Liver (tissue), 3 donors: ENCODE measurements around the gene NEB.

ENCODE experiments used
- EGR1 ChIP-seq, 2 donors: IDR thresholded peaks; 2 replicates each; pipeline ENCODE4 v1.6.1; 2016 to 2018; ENCODE audit warnings: antibody characterized with exemption in 2 of 2, low read depth in 2 of 2
- FOXA1 ChIP-seq: IDR thresholded peaks from 2 replicates; pipeline ENCODE4 v1.6.1; 2016; ENCODE audit warnings: antibody characterized with exemption
- GABPA ChIP-seq, 2 donors: IDR thresholded peaks in 1 of 2; conservative IDR thresholded peaks in 1 of 2; 2 replicates each; pipeline ENCODE4 v1.6.1; 2016; ENCODE audit warnings: antibody characterized with exemption in 2 of 2, mild to moderate bottlenecking in 1 of 2, moderate library complexity in 1 of 2
- HNF4A ChIP-seq, 2 donors: conservative IDR thresholded peaks; 2 replicates each; pipeline ENCODE4 v1.6.1; 2016; ENCODE audit warnings: antibody characterized with exemption in 2 of 2, mild to moderate bottlenecking in 2 of 2
- JUND ChIP-seq, 2 donors: IDR thresholded peaks; 2 replicates each; pipeline ENCODE4 v1.6.1; 2016; ENCODE audit warnings: antibody characterized with exemption in 2 of 2
- RAD21 ChIP-seq, 2 donors: IDR thresholded peaks; 2 replicates each; pipeline ENCODE4 v1.6.1; 2016; ENCODE audit warnings: antibody characterized with exemption in 2 of 2, mild to moderate bottlenecking in 2 of 2
- RXRA ChIP-seq, 2 donors: IDR thresholded peaks; 2 replicates each; pipeline ENCODE4 v1.6.1; 2017 to 2018; ENCODE audit warnings: antibody characterized with exemption in 2 of 2, mild to moderate bottlenecking in 1 of 2
- SP1 ChIP-seq: IDR thresholded peaks from 2 replicates; pipeline ENCODE4 v1.6.1; 2018; ENCODE audit warnings: antibody characterized with exemption, mild to moderate bottlenecking
- TAF1 ChIP-seq: conservative IDR thresholded peaks from 2 replicates; pipeline ENCODE4 v1.6.1; 2016; ENCODE audit warnings: antibody characterized with exemption, mild to moderate bottlenecking
- YY1 ChIP-seq: IDR thresholded peaks from 2 replicates; pipeline ENCODE4 v1.6.1; 2016; ENCODE audit warnings: antibody characterized with exemption, mild to moderate bottlenecking
- TF ChIP-seq, protein P1 (sequence below): fragments of 150-350 bp; IDR thresholded peaks from 2 replicates; pipeline ENCODE4 v1.5.1; 2017; ENCODE audit warnings: improper control_type of control experiment, low read depth, low read length; ENCODE audit not compliant: missing input control
- TF ChIP-seq, protein P2 (sequence below): IDR thresholded peaks from 2 replicates; pipeline ENCODE4 v1.6.1; 2016; ENCODE audit warnings: antibody characterized with exemption
- donor health status: healthy.
- donor health status: healthy.

DNA sequence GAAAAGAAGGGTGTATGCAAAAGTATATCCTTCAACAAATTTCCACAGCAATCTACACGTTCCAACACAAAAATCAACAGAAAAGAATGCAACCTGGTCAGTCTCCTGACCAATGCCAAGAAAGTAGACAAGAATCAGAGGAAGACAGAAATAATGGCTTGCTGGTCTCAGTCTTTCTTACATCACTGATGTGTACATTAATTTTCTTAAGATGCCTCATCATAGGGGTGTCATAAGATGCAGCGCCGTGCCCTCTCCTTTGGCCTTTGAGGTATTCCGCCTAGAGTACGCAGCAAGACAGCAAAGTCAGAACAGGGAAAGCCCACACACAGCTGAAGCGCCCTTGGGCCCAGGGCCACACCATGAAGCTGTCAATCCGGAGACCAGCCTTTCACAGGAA lies 211.7 kb downstream of the NEB start:
- TF ChIP-seq YY1 (no peak), TAF1 (no peak), FOXA1 (no peak), SP1 (no peak), JUND (IDR thresholded peaks at IDR 0.05) (no peak), RXRA (IDR thresholded peaks at IDR 0.05) (no peak), RAD21 (IDR thresholded peaks at IDR 0.05) (no peak), HNF4A (conservative IDR thresholded peaks at IDR 0.05) (no peak), GABPA (IDR thresholded peaks at IDR 0.05 in 1 of 2, conservative IDR thresholded peaks at IDR 0.05 in 1 of 2) (no peak), EGR1 (IDR thresholded peaks at IDR 0.05; ENCODE audit: low read depth in 2 of 2) (no peak)
- TF ChIP-seq, protein P1, sequence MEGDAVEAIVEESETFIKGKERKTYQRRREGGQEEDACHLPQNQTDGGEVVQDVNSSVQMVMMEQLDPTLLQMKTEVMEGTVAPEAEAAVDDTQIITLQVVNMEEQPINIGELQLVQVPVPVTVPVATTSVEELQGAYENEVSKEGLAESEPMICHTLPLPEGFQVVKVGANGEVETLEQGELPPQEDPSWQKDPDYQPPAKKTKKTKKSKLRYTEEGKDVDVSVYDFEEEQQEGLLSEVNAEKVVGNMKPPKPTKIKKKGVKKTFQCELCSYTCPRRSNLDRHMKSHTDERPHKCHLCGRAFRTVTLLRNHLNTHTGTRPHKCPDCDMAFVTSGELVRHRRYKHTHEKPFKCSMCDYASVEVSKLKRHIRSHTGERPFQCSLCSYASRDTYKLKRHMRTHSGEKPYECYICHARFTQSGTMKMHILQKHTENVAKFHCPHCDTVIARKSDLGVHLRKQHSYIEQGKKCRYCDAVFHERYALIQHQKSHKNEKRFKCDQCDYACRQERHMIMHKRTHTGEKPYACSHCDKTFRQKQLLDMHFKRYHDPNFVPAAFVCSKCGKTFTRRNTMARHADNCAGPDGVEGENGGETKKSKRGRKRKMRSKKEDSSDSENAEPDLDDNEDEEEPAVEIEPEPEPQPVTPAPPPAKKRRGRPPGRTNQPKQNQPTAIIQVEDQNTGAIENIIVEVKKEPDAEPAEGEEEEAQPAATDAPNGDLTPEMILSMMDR, result no peak
- TF ChIP-seq, protein P2, sequence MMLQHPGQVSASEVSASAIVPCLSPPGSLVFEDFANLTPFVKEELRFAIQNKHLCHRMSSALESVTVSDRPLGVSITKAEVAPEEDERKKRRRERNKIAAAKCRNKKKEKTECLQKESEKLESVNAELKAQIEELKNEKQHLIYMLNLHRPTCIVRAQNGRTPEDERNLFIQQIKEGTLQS, result no peak
